GM23248 (cell line): ENCODE results near the gene MOSPD3. TPM values are rescaled to one million over a fixed set of nuclear protein-coding genes. Genes with fewer than 3 reads are reported as not detected.

Experiments
- DNase-seq: peaks from one replicate; pipeline ENCODE4 v3.0.0-alpha.2; 2015
- H2AFZ ChIP-seq: fragments of 200-600 bp; sonication (generic); 2 replicates; pipeline ENCODE4 v1.6.1; 2016; ENCODE audit warnings: antibody characterized with exemption
- H3F3A ChIP-seq: fragments of 200-600 bp; sonication (generic); 2 replicates; pipeline ENCODE4 v1.6.1; 2016; ENCODE audit warnings: mild to moderate bottlenecking, antibody characterized with exemption, mixed run types; ENCODE audit not compliant: insufficient read depth
- H3K27ac ChIP-seq: fragments of 200-600 bp; sonication (generic); 2 replicates; pipeline ENCODE4 v1.5.1; 2016; ENCODE audit warnings: mild to moderate bottlenecking
- H3K27me3 ChIP-seq: fragments of 200-600 bp; sonication (generic); replicated peaks from 2 replicates; pipeline ENCODE4 v1.6.1; 2016; ENCODE audit warnings: mild to moderate bottlenecking; ENCODE audit not compliant: insufficient read depth
- H3K36me3 ChIP-seq: fragments of 200-600 bp; sonication (generic); 2 replicates; pipeline ENCODE4 v1.6.1; 2016; ENCODE audit warnings: low read depth, mild to moderate bottlenecking
- H3K4me1 ChIP-seq: fragments of 200-600 bp; sonication (generic); 2 replicates; pipeline ENCODE4 v1.6.1; 2016; ENCODE audit warnings: mild to moderate bottlenecking; ENCODE audit not compliant: insufficient read depth
- H3K4me2 ChIP-seq: fragments of 200-600 bp; sonication (generic); one replicate; pipeline ENCODE4 v1.6.1; 2016; ENCODE audit warnings: mild to moderate bottlenecking; ENCODE audit not compliant: unreplicated experiment
- H3K4me3 ChIP-seq: fragments of 200-600 bp; sonication (generic); 2 replicates; pipeline ENCODE4 v1.5.1; 2016; ENCODE audit warnings: mild to moderate bottlenecking
- H3K79me2 ChIP-seq: fragments of 200-600 bp; sonication (generic); 2 replicates; pipeline ENCODE4 v1.6.1; 2016; ENCODE audit warnings: mild to moderate bottlenecking; ENCODE audit not compliant: insufficient read depth
- H3K9ac ChIP-seq: fragments of 200-600 bp; sonication (generic); 2 replicates; pipeline ENCODE4 v1.6.1; 2016; ENCODE audit warnings: mild to moderate bottlenecking
- H3K9me2 ChIP-seq: fragments of 200-600 bp; sonication (generic); 2 replicates; pipeline ENCODE4 v1.6.1; 2016; ENCODE audit warnings: mixed run types, mild to moderate bottlenecking, moderate library complexity; ENCODE audit not compliant: insufficient read depth
- H3K9me3 ChIP-seq: fragments of 200-600 bp; sonication (generic); one replicate; pipeline ENCODE4 v1.6.1; 2017; ENCODE audit warnings: low read depth
- H4K20me1 ChIP-seq: fragments of 200-600 bp; sonication (generic); 2 replicates; pipeline ENCODE4 v1.6.0; 2016; ENCODE audit not compliant: insufficient read depth
- EZH2 ChIP-seq: fragments of 200-600 bp; sonication (generic); IDR thresholded peaks from 2 replicates; pipeline ENCODE4 v1.6.1; 2018; ENCODE audit warnings: antibody characterized with exemption, mild to moderate bottlenecking; ENCODE audit not compliant: insufficient read depth, poor library complexity, severe bottlenecking
- EZH2phosphoT487 ChIP-seq: fragments of 200-600 bp; sonication (generic); IDR thresholded peaks from 2 replicates; pipeline ENCODE4 v1.6.1; 2018; ENCODE audit warnings: antibody characterized with exemption, moderate library complexity, mild to moderate bottlenecking, low read depth; ENCODE audit not compliant: insufficient read depth
- WGBS, 2 experiments: methylation state at CpG; one replicate each; pipeline ENCODE4 v1.1.6; 2015 to 2017; ENCODE audit warnings: low lambda C conversion rate in 2 of 2, low coverage in 1 of 2; ENCODE audit errors: missing lambda C conversion rate in 2 of 2; 5-methylcytosine and 5-hydroxymethylcytosine counted together
- in situ Hi-C: fragments of 300-500 bp; cut with MboI; formaldehyde crosslinking; loops from 2 replicates; pipeline ENCODE4 v1.15.0; 2020
- polyA plus RNA-seq: library from polyadenylated mRNA; unstranded; fragments of >200 nt; fragmentation: Nextera tagmentation; extraction: Ambion mirVana; gene quantifications from 2 replicates; pipeline ENCODE4 v1.2.1, GENCODE V29; 2016
- total RNA-seq: library from RNA; depleted of rRNA; stranded (reverse); fragments of >200 nt; shearing (Covaris generic); gene quantifications from 2 replicates; pipeline ENCODE4 v1.2.3, GENCODE V29; 2014

MOSPD3 gene
- total and polyA plus RNA-seq, 2 experiments from 2014 or later = 17.5 to 26.5 TPM

DNA sequence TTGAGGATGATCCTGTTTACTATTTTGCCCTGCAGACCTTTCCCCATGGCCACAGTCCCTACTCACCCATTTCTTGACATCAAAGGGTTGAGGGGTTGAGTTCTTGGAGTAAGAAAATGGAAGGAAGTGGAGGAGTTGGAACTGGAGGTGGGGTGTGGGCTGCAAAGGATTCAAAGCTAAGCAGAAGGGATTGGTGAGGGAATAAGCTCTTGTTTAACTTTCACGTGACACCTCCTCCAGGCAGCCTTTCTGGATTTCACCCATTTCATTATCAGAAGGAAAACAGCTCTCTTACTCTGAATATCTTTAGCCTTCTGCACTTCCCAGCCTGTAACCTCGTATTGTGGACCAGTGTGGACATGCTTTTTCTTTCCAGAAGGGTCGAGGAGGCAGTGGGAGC, 13.7 kb downstream of the MOSPD3 start:
- H3K4me3 ChIP-seq = peak overlapping the region; percentile 62
- H3K4me1 ChIP-seq = no peaks in the 10 kb centered on the region
- no peaks in the 10 kb centered on the region for H4K20me1 ChIP-seq
- H3K27ac ChIP-seq = no peak overlapping the region
- no peaks in the 10 kb centered on the region for H3K9me3 ChIP-seq
- in situ Hi-C loops = no loop called here
- H3K36me3 ChIP-seq = no peaks in the 10 kb centered on the region
- 11 to 14% methylated on average over 3 of the region's 3 CpGs for WGBS, 2 experiments
- no peak for DNase-seq
- H3F3A ChIP-seq = no peaks in the 10 kb centered on the region
- H3K9me2 ChIP-seq = no peaks in the 10 kb centered on the region
- H3K9ac ChIP-seq = no peak overlapping the region; the same call in 1 of the 2 replicates
- H3K27me3 ChIP-seq = no peaks in the 10 kb centered on the region
- peak overlapping the region; percentile 59 for H3K4me2 ChIP-seq
- H3K79me2 ChIP-seq = no peaks in the 10 kb centered on the region
- H2AFZ ChIP-seq = peak overlapping the region; percentile 73
- no peak for TF ChIP-seq EZH2phosphoT487
- TF ChIP-seq EZH2 = no peak

DNA sequence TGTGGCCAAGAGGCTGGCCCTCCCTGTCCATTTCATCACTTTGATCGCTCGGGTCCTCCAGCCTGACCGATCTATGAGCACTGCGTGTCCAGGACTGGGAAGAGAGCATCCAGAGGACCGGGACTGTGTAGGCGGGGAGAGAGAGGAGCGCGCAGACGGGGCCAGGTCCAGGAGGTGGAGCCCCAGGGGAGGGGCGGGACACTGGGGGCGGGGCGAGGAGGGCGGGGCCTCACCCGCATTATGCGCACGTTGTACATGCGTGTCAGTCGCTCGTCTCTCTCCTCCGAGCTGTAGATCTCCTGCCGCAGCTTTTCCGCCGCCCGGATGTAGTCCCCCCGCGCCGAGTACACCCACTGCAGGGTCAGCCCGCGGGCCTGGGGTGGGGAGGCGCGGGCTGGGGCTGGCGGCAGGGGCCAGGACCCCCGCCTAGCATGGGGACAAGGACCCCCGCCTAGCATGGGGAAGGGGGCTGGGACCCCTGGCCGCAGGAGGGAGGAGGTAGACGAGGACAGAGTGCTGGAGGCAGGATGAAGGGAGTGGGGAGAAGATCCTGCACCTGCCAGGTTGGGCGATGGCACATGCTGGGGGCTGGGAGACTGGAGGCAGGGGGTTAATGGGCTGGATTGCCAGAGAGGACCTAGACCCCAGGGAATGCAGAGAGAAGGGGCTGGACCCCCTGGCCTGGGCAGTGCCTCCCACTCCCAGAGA, 14.3 kb downstream of the MOSPD3 start:
- Histone ChIP-seq H3K27ac (no peak overlapping the region), H4K20me1 (no peaks in the 10 kb centered on the region), H3K9me3 (no peaks in the 10 kb centered on the region), H3K27me3 (no peaks in the 10 kb centered on the region), H2AFZ (peak overlapping the region; percentile 73), H3K9me2 (no peaks in the 10 kb centered on the region), H3K9ac (peak overlapping the region; percentile 40), H3K4me3 (peak overlapping the region; percentile 62), H3K4me2 (peak overlapping the region; percentile 59), H3F3A (no peaks in the 10 kb centered on the region), H3K36me3 (no peaks in the 10 kb centered on the region), H3K79me2 (no peaks in the 10 kb centered on the region), H3K4me1 (no peaks in the 10 kb centered on the region)
- WGBS, 2 experiments = 8 to 23% methylated on average over 12 to 36 of the region's 37 CpGs
- TF ChIP-seq EZH2phosphoT487 (no peak), EZH2 (no peak)
- DNase-seq = peak; percentile 90
- in situ Hi-C loops = no loop called here

DNA sequence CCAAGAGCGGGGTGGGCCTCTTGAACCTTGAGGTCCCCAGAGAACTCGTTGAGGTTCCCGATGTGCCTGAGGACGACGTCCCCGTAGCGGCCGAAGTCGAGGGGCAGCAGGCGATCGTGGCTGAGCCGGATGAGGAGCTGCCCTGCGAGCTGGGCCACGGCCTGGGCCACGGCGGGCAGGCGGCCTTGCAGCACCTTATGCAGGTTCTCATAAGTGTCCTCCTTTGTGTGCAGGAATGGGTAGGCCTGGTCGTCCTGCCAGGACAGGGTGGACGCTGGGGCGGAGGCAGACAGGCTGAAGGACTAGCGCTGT, 14.9 kb downstream of the MOSPD3 start:
- Histone ChIP-seq H3K4me3 (no peak overlapping the region), H3K79me2 (no peaks in the 10 kb centered on the region), H3K4me1 (no peaks in the 10 kb centered on the region), H3K27me3 (no peaks in the 10 kb centered on the region), H3K9ac (no peak overlapping the region), H3K9me2 (no peaks in the 10 kb centered on the region), H3K9me3 (no peaks in the 10 kb centered on the region), H2AFZ (no peak overlapping the region), H3F3A (no peaks in the 10 kb centered on the region), H4K20me1 (no peaks in the 10 kb centered on the region), H3K27ac (no peak overlapping the region), H3K36me3 (no peaks in the 10 kb centered on the region), H3K4me2 (no peak overlapping the region)
- 80% methylated on average over 21 of the region's 21 CpGs for WGBS, 2 experiments
- TF ChIP-seq EZH2 (no peak), EZH2phosphoT487 (no peak)
- no peak for DNase-seq
- in situ Hi-C loops = no loop called here

DNA sequence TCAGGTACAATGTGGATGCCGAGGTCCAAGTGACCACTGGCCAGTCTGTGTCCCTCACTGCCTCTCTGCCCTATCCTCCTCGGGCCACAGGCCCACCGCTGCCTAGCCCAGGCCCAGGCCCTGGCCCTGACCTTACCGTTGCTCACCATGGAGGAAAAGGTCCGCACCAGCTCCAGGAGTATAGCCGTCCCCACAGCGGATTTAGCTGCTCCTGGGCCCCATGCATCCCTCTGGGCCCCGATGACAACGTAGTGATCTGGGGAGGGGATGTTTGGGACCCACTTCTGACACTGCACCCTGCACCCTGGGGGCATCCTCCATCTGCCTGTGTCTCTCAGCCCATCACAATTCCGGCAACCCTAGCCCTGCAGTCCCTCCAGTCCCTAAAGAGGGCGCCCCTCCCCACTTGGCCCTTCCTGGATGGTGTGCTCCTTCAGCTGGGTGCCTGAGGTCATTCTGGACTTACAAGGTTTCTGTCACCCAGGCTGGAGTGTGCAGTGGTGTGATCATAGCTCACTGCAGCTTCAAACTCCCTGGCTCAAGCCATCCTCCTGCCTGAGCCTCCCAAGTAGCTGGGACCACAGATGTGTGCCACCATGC, 16.9 kb downstream of the MOSPD3 start:
- H3K4me1 ChIP-seq = no peaks in the 10 kb centered on the region
- in situ Hi-C loops = no loop called here
- no peak overlapping the region for H3K9ac ChIP-seq
- H3K9me2 ChIP-seq = no peaks in the 10 kb centered on the region
- WGBS, 2 experiments = 73 to 82% methylated on average over 10 to 11 of the region's 11 CpGs
- H2AFZ ChIP-seq = no peak overlapping the region
- H3K36me3 ChIP-seq = no peaks in the 10 kb centered on the region
- no peak overlapping the region for H3K4me3 ChIP-seq
- DNase-seq = peak; percentile 32
- no peaks in the 10 kb centered on the region for H4K20me1 ChIP-seq
- H3K27ac ChIP-seq = no peak overlapping the region
- H3K27me3 ChIP-seq = peaks cover 11% of the 10 kb centered on the region; the same call in 1 of the 2 replicates
- H3K9me3 ChIP-seq = no peaks in the 10 kb centered on the region
- no peak overlapping the region for H3K4me2 ChIP-seq
- no peaks in the 10 kb centered on the region for H3K79me2 ChIP-seq
- TF ChIP-seq EZH2 (no peak), EZH2phosphoT487 (no peak)
- H3F3A ChIP-seq = no peaks in the 10 kb centered on the region

DNA sequence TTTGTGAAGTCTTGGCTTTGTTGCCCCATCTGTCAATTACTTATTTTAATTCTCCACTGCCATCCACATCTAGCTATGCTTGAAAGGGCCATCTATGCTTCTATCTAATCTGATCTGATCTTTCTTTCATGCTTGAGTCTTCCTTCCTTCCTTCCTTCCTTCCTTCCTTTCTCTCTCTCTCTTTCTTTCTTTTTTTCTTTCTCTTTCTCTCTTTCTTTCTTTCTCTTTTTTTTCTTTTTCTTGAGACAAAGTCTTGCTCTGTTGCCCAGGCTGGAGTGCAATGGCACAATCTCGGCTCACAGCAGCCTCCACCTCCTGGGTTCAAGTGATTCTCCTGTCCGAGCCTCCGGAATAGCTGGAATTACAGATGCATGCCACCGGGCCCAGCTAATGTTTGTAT, 17.7 kb downstream of the MOSPD3 start:
- Histone ChIP-seq H3K9ac (no peak overlapping the region), H3K27ac (no peak overlapping the region), H3K4me1 (no peaks in the 10 kb centered on the region), H3K79me2 (no peaks in the 10 kb centered on the region), H3K9me3 (no peaks in the 10 kb centered on the region), H4K20me1 (no peaks in the 10 kb centered on the region), H3K4me2 (no peak overlapping the region), H3K36me3 (no peaks in the 10 kb centered on the region), H3K27me3 (peaks cover 11% of the 10 kb centered on the region; the same call in 1 of the 2 replicates), H3K4me3 (no peak overlapping the region), H2AFZ (no peak overlapping the region), H3K9me2 (no peaks in the 10 kb centered on the region), H3F3A (no peaks in the 10 kb centered on the region)
- DNase-seq = no peak
- 80 to 81% methylated on average over 4 of the region's 4 CpGs for WGBS, 2 experiments
- TF ChIP-seq EZH2phosphoT487 (no peak), EZH2 (no peak)
- in situ Hi-C loops = no loop called here
